B cell (primary cell): ENCODE data around the gene DNAJB12. TPM values are rescaled to one million over a fixed set of nuclear protein-coding genes. Genes with fewer than 3 reads are reported as not detected.
A peak's percentile ranks its signal among the peaks of the same experiment; 100 is the strongest.

Source experiments
- ATAC-seq: fragments of 200-7000 bp; cut with Tn5 transposase; one replicate; pipeline ENCODE4 v1.10.0; 2021; ENCODE audit warnings: low read depth, mild to moderate bottlenecking, moderate number of reproducible peaks, moderate library complexity
- CTCF ChIA-PET: fragments of 350-600 bp; sonication (Branson Sonifier 250); formaldehyde crosslinking; loops from one replicate; lab custom pipeline; 2021; ENCODE audit warnings: antibody characterized with exemption, inconsistent platforms; lab: Charles Lee
- POLR2A ChIA-PET: fragments of 350-600 bp; sonication (Branson Sonifier 250); formaldehyde crosslinking; loops from one replicate; lab custom pipeline; 2021; ENCODE audit warnings: antibody characterized with exemption; lab: Charles Lee
- DNase-seq: peaks from one replicate; pipeline ENCODE4 v3.0.0; 2013
- H2AFZ ChIP-seq: 2 replicates; pipeline ENCODE4 v1.6.1; 2012; ENCODE audit warnings: mild to moderate bottlenecking, low read depth, low read length; ENCODE audit not compliant: insufficient read depth, poor library complexity, severe bottlenecking
- H3K27ac ChIP-seq, 2 donors: 1 replicate in 1 of 2; 2 replicates in 1 of 2; pipeline ENCODE4 v1.5.1; 2012 to 2013; ENCODE audit warnings: low read length in 2 of 2, mild to moderate bottlenecking in 2 of 2, moderate library complexity in 1 of 2
- H3K27me3 ChIP-seq, 4 experiments: fragments of 200-600 bp in 1 of 4; sonication (generic) in 1 of 4; replicated peaks in 1 of 4; 1 replicate in 2 of 4; 2 replicates in 2 of 4; pipeline versions ENCODE4 v1.6.1 to v1.7.0; 2013 to 2016; ENCODE audit warnings: low read length in 3 of 4, mild to moderate bottlenecking in 2 of 4, mixed read lengths in 1 of 4, moderate library complexity in 1 of 4; ENCODE audit not compliant: insufficient read depth in 4 of 4, control insufficient read depth in 3 of 4; ENCODE audit errors: control extremely low read depth in 1 of 4
- H3K36me3 ChIP-seq, 2 experiments: replicated peaks in 1 of 2; 1 replicate in 1 of 2; 2 replicates in 1 of 2; pipeline versions ENCODE4 v1.6.1 to v1.7.1; 2013; ENCODE audit warnings: low read length in 1 of 2; ENCODE audit not compliant: insufficient read depth in 2 of 2, control insufficient read depth in 1 of 2; ENCODE audit errors: control extremely low read depth in 1 of 2, extremely low read depth in 1 of 2
- H3K4me1 ChIP-seq, 2 donors: fragments of 200-600 bp in 1 of 2; sonication (generic) in 1 of 2; 1 replicate in 1 of 2; 2 replicates in 1 of 2; pipeline versions ENCODE4 v1.5.1 to v1.6.1; 2013 to 2017; ENCODE audit warnings: low read length in 2 of 2; ENCODE audit not compliant: control insufficient read depth in 2 of 2, insufficient read depth in 2 of 2
- H3K4me2 ChIP-seq: replicated peaks from 2 replicates; pipeline ENCODE3; 2012; ENCODE audit warnings: mild to moderate bottlenecking, low read depth, low read length; ENCODE audit not compliant: poor library complexity, severe bottlenecking
- H3K4me3 ChIP-seq, 5 experiments: fragments of 200-600 bp in 1 of 5; sonication (generic) in 1 of 5; 1 replicate in 3 of 5; 2 replicates in 2 of 5; pipeline versions ENCODE4 v1.5.1 to v1.7.0; 2011 to 2016; ENCODE audit warnings: low read length in 4 of 5, mild to moderate bottlenecking in 4 of 5, low read depth in 2 of 5, control low read depth in 1 of 5, moderate library complexity in 1 of 5; ENCODE audit not compliant: insufficient read depth in 1 of 5; ENCODE audit errors: control extremely low read depth in 1 of 5, extremely low read depth in 1 of 5
- H3K79me2 ChIP-seq: fragments of 200-600 bp; sonication (generic); one replicate; pipeline ENCODE4 v1.6.0; 2016; ENCODE audit warnings: low read length; ENCODE audit not compliant: control insufficient read depth, insufficient read depth
- H3K9ac ChIP-seq: fragments of 200-600 bp; sonication (generic); 2 replicates; pipeline ENCODE4 v1.6.1; 2017; ENCODE audit warnings: mild to moderate bottlenecking, low read length, moderate library complexity
- H3K9me3 ChIP-seq, 3 donors: one replicate each; pipeline versions ENCODE4 v1.6.1 to v1.7.1; 2013; ENCODE audit warnings: low read length in 2 of 3; ENCODE audit not compliant: control insufficient read depth in 2 of 3, insufficient read depth in 1 of 3; ENCODE audit errors: control extremely low read depth in 1 of 3
- H4K20me1 ChIP-seq: 2 replicates; pipeline ENCODE4 v1.6.0; 2012; ENCODE audit warnings: mild to moderate bottlenecking, low read length; ENCODE audit not compliant: insufficient read depth, control insufficient read depth, poor library complexity, severe bottlenecking
- H3K27ac Mint-ChIP-seq: one replicate; pipeline ENCODE4 v1.8.0; 2021; ENCODE audit warnings: mixed read lengths
- H3K27me3 Mint-ChIP-seq: one replicate; pipeline ENCODE4 v1.8.0; 2021; ENCODE audit warnings: mixed read lengths
- H3K4me1 Mint-ChIP-seq: one replicate; pipeline ENCODE4 v1.8.0; 2021; ENCODE audit warnings: mixed read lengths
- H3K4me3 Mint-ChIP-seq: one replicate; pipeline ENCODE4 v1.8.0; 2021; ENCODE audit warnings: mixed read lengths
- H3K9me3 Mint-ChIP-seq: one replicate; pipeline ENCODE4 v1.8.0; 2022; ENCODE audit warnings: mixed read lengths; ENCODE audit not compliant: insufficient read depth
- EZH2 ChIP-seq: IDR thresholded peaks from 2 replicates; pipeline ENCODE4 v1.6.1; 2012; ENCODE audit warnings: borderline replicate concordance, low read depth, mild to moderate bottlenecking, moderate library complexity, low read length; ENCODE audit not compliant: insufficient read depth, poor library complexity, severe bottlenecking
- WGBS: methylation state at CpG from one replicate; pipeline ENCODE4 v1.1.5; 2013; ENCODE audit warnings: missing lambda C conversion rate; ENCODE audit not compliant: insufficient coverage; 5-methylcytosine and 5-hydroxymethylcytosine counted together
- intact Hi-C: fragments of 100-400 bp; cut with micrococcal nuclease; formaldehyde crosslinking; loops from one replicate; pipeline ENCODE4 v1.10.0; 2022
- polyA plus RNA-seq: library from polyadenylated mRNA; depleted of rRNA; stranded (reverse); fragments of >200 nt; gene quantifications from 2 replicates; pipeline ENCODE4 v1.2.3, GENCODE V29; 2012
- total RNA-seq, 2 donors: library from RNA; stranded (reverse); fragments of 120-200 nt in 1 of 2; gene quantifications; 1 replicate in 1 of 2; 2 replicates in 1 of 2; pipeline versions ENCODE4 v1.2.3 to v1.2.4, GENCODE V29; 2013 to 2022
- TF ChIP-seq, protein P1 (sequence below): fragments of 200-600 bp; IDR thresholded peaks from one replicate; pipeline ENCODE4 v1.8.0; 2022; ENCODE audit warnings: antibody characterized with exemption, mild to moderate bottlenecking

Gene DNAJB12
- total and polyA plus RNA-seq, 2 donors (not counting 1 experiment from before 2014, with no cell fraction given), result 16.1 to 42.3 TPM

GRCh38 chr10:72322280-72323058 lies 32.2 kb downstream of the DNAJB12 start:
- CTCF ChIA-PET, result interaction anchor here (1.2 to 6.8 kb wide), 6 partner anchors 13 to 196 kb away, joined by 3 to 128 read pairs (median 6); partner anchors contain the start of gene DDIT4

DNA sequence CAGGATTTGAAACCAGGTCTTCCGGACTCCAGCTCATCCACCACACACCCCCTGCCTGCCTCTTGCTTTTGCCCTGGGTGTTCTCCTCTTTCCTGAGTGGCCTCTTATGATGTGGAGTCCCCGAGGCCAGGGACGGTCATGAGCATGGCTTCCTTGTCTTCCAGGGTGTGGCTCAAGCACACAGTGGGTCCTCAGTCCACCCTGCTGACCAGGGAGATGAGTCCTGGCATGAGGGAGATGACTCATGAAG lies 32.8 kb downstream of the DNAJB12 start:
- H3K27ac ChIP-seq, result no peak overlapping the region
- Mint-ChIP-seq H3K4me3 (peak overlapping the region; percentile 50), H3K4me1 (peaks cover 79% of the 10 kb centered on the region), H3K9me3 (no peaks in the 10 kb centered on the region), H3K27ac (peak overlapping the region; percentile 99), H3K27me3 (no peaks in the 10 kb centered on the region)
- ChIA-PET POLR2A (interaction anchor here (0.5 to 6.6 kb wide), 9 partner anchors 9 to 106 kb away, joined by 5 to 140 read pairs (median 27); partner anchors contain the start of genes ANAPC16, ASCC1 and DDIT4), CTCF (interaction anchor here (0.7 to 6.8 kb wide), 6 partner anchors 14 to 197 kb away, joined by 3 to 128 read pairs (median 4); partner anchors contain the start of gene DDIT4)
- intact Hi-C loops, result no loop called here
- H2AFZ ChIP-seq, result no peak overlapping the region
- TF ChIP-seq EZH2, result no peak
- TF ChIP-seq, protein P1, sequence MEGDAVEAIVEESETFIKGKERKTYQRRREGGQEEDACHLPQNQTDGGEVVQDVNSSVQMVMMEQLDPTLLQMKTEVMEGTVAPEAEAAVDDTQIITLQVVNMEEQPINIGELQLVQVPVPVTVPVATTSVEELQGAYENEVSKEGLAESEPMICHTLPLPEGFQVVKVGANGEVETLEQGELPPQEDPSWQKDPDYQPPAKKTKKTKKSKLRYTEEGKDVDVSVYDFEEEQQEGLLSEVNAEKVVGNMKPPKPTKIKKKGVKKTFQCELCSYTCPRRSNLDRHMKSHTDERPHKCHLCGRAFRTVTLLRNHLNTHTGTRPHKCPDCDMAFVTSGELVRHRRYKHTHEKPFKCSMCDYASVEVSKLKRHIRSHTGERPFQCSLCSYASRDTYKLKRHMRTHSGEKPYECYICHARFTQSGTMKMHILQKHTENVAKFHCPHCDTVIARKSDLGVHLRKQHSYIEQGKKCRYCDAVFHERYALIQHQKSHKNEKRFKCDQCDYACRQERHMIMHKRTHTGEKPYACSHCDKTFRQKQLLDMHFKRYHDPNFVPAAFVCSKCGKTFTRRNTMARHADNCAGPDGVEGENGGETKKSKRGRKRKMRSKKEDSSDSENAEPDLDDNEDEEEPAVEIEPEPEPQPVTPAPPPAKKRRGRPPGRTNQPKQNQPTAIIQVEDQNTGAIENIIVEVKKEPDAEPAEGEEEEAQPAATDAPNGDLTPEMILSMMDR, result no peak
- H4K20me1 ChIP-seq, result no peaks in the 10 kb centered on the region
- H3K36me3 ChIP-seq, result no peaks in the 10 kb centered on the region
- WGBS, result 81% methylated on average over 3 of the region's 3 CpGs
- no peaks in the 10 kb centered on the region for H3K27me3 ChIP-seq
- ATAC-seq, result no peak
- H3K4me1 ChIP-seq, result peaks cover 65 to 79% of the 10 kb centered on the region in 2 donors
- no peak overlapping the region for H3K9ac ChIP-seq
- DNase-seq, result no peak
- H3K79me2 ChIP-seq, result peaks cover 4% of the 10 kb centered on the region
- no peaks in the 10 kb centered on the region for H3K9me3 ChIP-seq
- H3K4me2 ChIP-seq, result peak overlapping the region; percentile 95
- no peak overlapping the region for H3K4me3 ChIP-seq

More at GRCh38 chr10:72322280-72323058, 32.2 kb downstream of the DNAJB12 start:
- Histone ChIP-seq H3K4me3 (no peak overlapping the region), H3K9me3 (no peaks in the 10 kb centered on the region), H3K4me1 (peaks cover 61 to 80% of the 10 kb centered on the region in 2 donors), H3K36me3 (no peaks in the 10 kb centered on the region), H3K27me3 (no peaks in the 10 kb centered on the region), H3K4me2 (peak overlapping the region; percentile 72), H3K27ac (no peak overlapping the region), H4K20me1 (no peaks in the 10 kb centered on the region), H3K9ac (no peak overlapping the region), H2AFZ (no peak overlapping the region), H3K79me2 (peaks cover 4% of the 10 kb centered on the region)
- ATAC-seq (no peak), DNase-seq (peak; percentile 30)
- peak overlapping the region; percentile 50 for H3K4me3 Mint-ChIP-seq
- WGBS, result 87% methylated on average over 7 of the region's 16 CpGs
- intact Hi-C loops, result no loop called here
- H3K27ac Mint-ChIP-seq, result peak overlapping the region; percentile 99
- TF ChIP-seq EZH2, result no peak
- TF ChIP-seq, protein P1, result no peak
- H3K27me3 Mint-ChIP-seq, result no peaks in the 10 kb centered on the region
- POLR2A ChIA-PET, result interaction anchor here (0.5 to 6.6 kb wide), 9 partner anchors 8 to 106 kb away, joined by 3 to 140 read pairs (median 27); partner anchors contain the start of genes ANAPC16, ASCC1 and DDIT4
- peaks cover 77% of the 10 kb centered on the region for H3K4me1 Mint-ChIP-seq
- H3K9me3 Mint-ChIP-seq, result no peaks in the 10 kb centered on the region
